GM23248 (cell line): ENCODE results near the gene P2RX4.

Source experiments
- EZH2 ChIP-seq: fragments of 200-600 bp; sonication (generic); IDR thresholded peaks from 2 replicates; pipeline ENCODE4 v1.6.1; 2018; ENCODE audit warnings: antibody characterized with exemption, mild to moderate bottlenecking; ENCODE audit not compliant: insufficient read depth, poor library complexity, severe bottlenecking
- EZH2phosphoT487 ChIP-seq: fragments of 200-600 bp; sonication (generic); IDR thresholded peaks from 2 replicates; pipeline ENCODE4 v1.6.1; 2018; ENCODE audit warnings: antibody characterized with exemption, moderate library complexity, mild to moderate bottlenecking, low read depth; ENCODE audit not compliant: insufficient read depth

- TF ChIP-seq EZH2 (no peak), EZH2phosphoT487 (no peak)
Measured at GRCh38 chr12:121214166-121214777, 4.3 kb downstream of the P2RX4 start.
